Measurements from ENCODE around the gene MYO3B.
A peak's percentile ranks its signal among the peaks of the same experiment; 100 is the strongest.
"Not testable (repeated sequence)": the region's sequence is repeated elsewhere in the genome, so short reads cannot be mapped to it uniquely, and the experiment has no call there.

The MYO3B gene

GRCh38 chr2:170509452-170510193, 331.7 kb downstream of the MYO3B start:
- DNase-seq (ENCODE audit: low read depth) = no peak

GRCh38 chr2:170512266-170512665, 334.3 kb downstream of the MYO3B start:
- no peak for DNase-seq (ENCODE audit: low read depth)

- no peak for DNase-seq (ENCODE audit: low read depth)
Measured at GRCh38 chr2:170514140-170514539, 336.2 kb downstream of the MYO3B start.

GRCh38 chr2:170517538-170517937, 339.6 kb downstream of the MYO3B start:
- no peak for DNase-seq (ENCODE audit: low read depth)

GRCh38 chr2:170518911-170519310, 341.0 kb downstream of the MYO3B start:
- DNase-seq (ENCODE audit: low read depth) = no peak

DNA sequence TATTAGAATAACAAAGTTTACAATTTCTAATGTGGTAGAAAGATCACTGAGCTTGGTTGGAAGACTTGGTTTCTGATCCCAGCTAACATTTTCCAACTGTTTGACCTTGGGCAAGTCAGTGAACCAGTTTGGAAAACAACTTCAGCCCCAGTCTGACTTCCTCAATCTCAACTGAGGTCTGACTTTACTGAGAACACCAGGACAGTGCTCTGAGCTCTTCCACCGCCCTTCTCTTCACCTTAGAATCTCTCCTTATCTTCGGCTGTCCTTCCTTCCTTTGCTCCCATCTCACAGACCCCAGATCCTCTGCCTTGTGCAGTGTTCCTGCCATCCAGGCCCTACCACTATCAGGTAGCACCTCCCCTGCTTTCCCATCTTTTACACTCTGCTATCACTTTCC, 343.4 kb downstream of the MYO3B start:
- no peak for DNase-seq (ENCODE audit: low read depth)

DNA sequence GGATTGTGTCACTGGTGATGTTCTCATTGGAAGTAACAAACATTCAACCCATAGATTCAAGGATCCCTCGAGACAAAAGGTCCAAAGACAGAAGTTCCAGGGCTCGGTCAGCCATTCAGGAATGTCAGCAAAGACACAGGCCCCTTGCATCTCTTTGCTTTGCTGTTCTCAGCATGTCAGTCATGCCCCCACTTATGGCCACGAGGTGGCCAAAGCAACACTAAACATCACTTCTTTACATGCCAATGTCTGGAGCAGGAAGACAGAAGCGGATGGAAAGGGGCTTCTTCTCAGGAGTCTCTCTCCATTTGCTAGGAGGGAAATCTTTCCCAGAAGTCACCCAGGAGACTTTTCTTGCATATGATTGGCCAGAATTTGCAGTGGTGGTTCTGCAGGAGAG, 345.6 kb downstream of the MYO3B start:
- DNase-seq (ENCODE audit: low read depth) = no peak

DNA sequence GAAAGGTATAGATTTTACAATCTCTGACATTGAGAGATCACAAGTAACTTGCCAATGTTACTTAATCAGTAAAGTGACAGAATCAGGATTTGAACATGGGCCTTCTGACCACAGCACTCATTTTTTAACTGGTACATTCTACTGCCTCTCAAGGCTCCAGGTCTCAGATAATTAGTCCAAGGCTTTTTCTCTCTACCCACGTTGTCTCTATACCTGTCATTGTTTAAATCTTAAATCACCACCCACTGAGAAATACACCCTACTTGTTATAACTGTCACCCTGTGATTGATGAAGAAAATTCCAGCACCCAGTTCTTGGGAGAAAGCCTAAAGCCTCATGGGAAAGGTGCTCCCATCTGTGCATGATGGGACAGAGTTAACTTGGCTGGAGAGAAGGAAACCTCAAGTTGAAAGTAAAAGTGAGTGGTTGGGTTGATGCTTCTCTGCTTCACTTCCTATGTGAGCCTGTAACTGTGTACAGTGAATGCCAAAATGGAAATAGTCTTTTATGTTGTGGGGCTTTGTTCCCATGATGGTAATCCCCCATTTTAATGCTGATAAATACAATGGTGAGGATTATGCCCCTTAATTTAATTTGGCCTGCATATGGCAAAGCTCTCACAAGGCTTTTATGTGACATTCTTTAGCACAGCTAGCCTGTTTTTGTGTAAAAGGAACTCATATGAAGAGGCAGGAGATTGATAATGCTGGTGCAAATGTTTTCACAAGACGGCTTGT, 347.1 kb downstream of the MYO3B start:
- DNase-seq (ENCODE audit: low read depth) = peak; percentile 16

- peak; percentile 96 for DNase-seq (ENCODE audit: low read depth)
Measured at GRCh38 chr2:170525566-170525900, 347.6 kb downstream of the MYO3B start.

GRCh38 chr2:170530284-170530745, 352.4 kb downstream of the MYO3B start:
- DNase-seq (ENCODE audit: low read depth) = peak; percentile 52

GRCh38 chr2:170530803-170531564, 353.0 kb downstream of the MYO3B start:
- DNase-seq (ENCODE audit: low read depth) = no peak

DNA sequence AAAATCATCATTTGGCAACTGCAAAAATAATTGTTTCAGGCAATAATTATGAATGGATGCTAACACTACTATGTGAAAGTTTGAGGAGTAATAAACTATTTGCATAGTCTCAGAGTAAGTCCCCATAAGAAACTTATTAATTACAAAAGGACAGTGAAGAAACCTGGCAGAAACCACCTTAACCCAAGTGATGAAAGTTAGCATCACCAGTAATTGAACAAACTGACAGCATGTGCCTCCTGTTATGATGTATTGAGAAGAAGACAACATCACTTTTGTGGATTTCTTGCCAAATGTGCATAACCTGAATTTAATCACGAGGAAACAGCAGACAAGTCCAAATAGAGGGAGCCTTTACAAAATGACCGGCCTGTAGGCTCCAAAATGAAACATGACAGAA, 353.9 kb downstream of the MYO3B start:
- DNase-seq (ENCODE audit: low read depth) = no peak

DNA sequence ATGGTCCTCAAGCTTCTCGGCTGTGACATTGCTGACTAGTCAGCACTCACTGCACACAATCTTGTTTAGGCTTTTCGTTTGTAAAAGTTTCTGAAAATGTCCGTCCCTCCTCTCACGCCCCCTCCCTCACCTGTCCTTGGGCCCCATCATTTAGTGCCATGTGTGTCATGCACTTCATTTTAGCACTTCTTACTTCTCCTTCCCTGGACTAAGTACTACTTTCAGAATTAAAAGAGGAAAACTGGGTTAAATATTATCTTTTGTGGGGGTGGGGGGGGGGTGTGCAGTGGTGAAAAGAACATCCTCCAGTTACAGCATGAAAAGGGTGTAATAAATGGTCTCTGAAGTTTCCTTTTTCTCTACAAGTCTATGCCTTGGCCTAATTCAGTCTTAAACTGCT, 355.2 kb downstream of the MYO3B start:
- no peak for DNase-seq (ENCODE audit: low read depth)

- DNase-seq (ENCODE audit: low read depth) = no peak
Measured at GRCh38 chr2:170535552-170535951, 357.6 kb downstream of the MYO3B start.

- no peak for DNase-seq (ENCODE audit: low read depth)
Measured at GRCh38 chr2:170544817-170545216, 366.9 kb downstream of the MYO3B start.

- no peak for DNase-seq (ENCODE audit: low read depth)
Measured at GRCh38 chr2:170548304-170548703, 370.4 kb downstream of the MYO3B start.

DNA sequence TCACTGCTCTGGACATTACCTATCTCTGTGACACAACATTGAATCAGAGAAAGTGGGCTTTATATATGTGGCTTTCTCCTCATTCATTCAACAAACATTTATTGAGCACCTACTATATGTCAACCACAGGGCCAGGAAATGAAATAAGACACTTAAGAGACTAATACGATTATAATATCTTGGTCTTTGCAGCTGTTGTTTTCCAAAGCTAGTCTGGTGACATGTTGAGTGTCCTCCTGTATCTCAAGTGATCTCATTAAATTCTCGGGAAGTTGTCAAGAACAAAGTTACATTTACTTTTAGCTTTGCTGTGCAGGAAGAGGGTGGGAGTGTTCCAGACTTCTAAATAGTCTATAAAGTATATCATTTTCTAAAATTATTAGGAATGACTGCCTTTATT, 372.6 kb downstream of the MYO3B start:
- DNase-seq (ENCODE audit: low read depth) = no peak

- not testable (repeated sequence) for DNase-seq (ENCODE audit: low read depth)
Measured at GRCh38 chr2:170551899-170552298, 374.0 kb downstream of the MYO3B start.

DNA sequence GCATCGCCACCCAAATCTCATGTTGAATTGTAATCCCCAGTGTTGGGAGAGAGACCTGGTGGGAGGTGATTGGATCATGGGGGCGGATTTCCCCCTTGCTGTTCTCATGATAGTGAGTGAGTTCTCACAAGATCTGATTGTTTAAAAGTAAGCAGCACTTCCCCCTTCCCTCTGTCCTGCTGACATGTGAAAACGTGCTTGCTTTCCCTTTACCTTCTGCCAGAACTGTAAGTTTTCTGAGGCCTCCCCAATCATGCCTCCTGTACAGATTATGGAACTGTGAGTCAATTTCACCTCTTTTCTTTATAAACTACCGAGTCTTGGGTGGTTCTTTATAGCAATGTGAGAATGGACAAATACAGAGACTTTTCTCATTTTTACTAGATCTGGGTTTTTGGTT, 375.8 kb downstream of the MYO3B start:
- no peak for DNase-seq (ENCODE audit: low read depth)

DNA sequence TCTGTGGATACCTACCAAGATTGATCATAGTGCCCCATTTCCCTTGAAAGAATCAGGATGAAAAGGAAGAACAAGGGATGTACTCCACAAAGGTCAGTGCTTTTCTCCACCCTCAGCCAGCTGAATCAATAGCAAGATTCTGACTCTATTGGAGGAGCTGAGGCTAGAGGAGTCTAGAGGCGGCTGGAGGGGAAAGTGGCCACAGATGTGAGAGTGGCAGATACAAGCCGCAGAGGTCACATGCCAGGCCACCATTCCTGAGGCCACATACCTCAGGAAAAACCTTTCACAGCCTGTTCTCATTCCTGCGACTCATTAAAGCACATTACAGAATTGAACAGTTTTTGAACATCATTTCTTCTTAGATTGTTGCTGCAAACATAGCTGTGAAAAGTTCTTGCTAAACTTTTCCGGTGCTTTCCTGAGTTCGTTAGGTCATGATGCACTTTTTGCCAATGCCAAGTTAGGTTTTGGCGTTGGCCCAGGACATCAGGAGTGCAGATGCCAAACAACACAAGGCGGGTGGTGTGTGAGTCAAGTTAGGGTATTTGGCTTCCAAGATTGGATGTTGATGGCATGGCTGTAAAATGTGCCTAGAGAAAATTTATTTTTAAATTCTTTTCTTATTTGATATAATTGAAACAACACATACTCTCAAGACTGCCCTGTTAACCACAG, 376.5 kb downstream of the MYO3B start:
- no peak for DNase-seq (ENCODE audit: low read depth)

DNA sequence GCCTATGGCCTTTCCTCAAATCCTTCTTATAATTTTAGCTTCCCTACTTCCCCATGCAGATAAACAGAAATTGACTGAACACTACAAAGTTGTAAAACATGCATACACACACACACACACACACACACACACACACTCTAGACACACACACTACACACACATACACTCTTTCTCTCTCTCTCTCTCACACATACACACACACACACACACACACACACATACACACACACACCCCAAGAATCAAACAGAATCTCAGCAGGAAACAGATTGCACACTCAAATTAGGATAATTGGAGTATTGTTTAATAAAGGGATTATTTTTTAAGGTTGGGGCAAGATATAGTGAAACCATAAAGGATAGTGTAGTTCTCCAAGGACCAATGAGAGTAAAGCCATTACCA, 385.0 kb downstream of the MYO3B start:
- DNase-seq (ENCODE audit: low read depth) = no peak

DNA sequence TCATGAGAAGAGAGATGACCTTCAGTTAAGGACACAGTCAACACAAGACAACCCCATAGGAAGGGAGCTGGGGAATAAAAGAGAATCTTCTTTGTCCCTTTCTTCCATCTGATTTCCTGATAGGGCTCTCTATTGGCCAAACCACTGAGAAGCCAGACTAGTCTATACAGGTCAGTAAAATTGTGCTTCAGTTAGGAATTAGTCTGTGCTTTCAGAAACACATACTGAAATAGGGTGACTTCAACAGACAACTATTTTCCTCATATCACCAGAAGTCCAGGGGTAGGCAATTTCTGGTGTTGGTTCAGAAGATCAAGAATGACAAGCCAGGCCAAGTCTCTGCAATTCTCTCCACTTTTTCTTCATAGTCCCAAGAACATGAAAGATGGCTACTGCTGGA, 385.5 kb downstream of the MYO3B start:
- DNase-seq (ENCODE audit: low read depth) = no peak

Data from amniotic epithelial cell (primary cell).